Mesodermal cell (in vitro differentiated cells): ENCODE measurements around the gene LAMA1.

ENCODE experiments used
- H3K27ac ChIP-seq: 2 replicates; pipeline ENCODE4 v1.7.0; 2013; ENCODE audit warnings: mild to moderate bottlenecking, low read depth, low read length, moderate library complexity; ENCODE audit not compliant: severe bottlenecking
- H3K36me3 ChIP-seq: 2 replicates; pipeline ENCODE4 v1.7.1; 2013; ENCODE audit warnings: mild to moderate bottlenecking, low read length, moderate library complexity; ENCODE audit not compliant: control insufficient read depth, insufficient read depth
- H3K4me1 ChIP-seq: one replicate; pipeline ENCODE4 v1.7.1; 2013; ENCODE audit warnings: mild to moderate bottlenecking, low read length; ENCODE audit not compliant: insufficient read depth, control insufficient read depth, poor library complexity, severe bottlenecking
- H3K4me3 ChIP-seq: 2 replicates; pipeline ENCODE4 v1.7.0; 2013; ENCODE audit warnings: low read length, control low read depth, mild to moderate bottlenecking; ENCODE audit not compliant: insufficient read depth, poor library complexity, severe bottlenecking; ENCODE audit errors: extremely low read depth
- H3K9me3 ChIP-seq: 2 replicates; pipeline ENCODE4 v1.7.1; 2013; ENCODE audit warnings: mild to moderate bottlenecking, low read length, moderate library complexity; ENCODE audit not compliant: control insufficient read depth
- WGBS, 2 experiments: methylation state at CpG; one replicate each; pipeline ENCODE4 v1.1.5; 2013; ENCODE audit warnings: missing lambda C conversion rate in 2 of 2; ENCODE audit not compliant: insufficient coverage in 2 of 2; 5-methylcytosine and 5-hydroxymethylcytosine counted together

Gene LAMA1

DNA sequence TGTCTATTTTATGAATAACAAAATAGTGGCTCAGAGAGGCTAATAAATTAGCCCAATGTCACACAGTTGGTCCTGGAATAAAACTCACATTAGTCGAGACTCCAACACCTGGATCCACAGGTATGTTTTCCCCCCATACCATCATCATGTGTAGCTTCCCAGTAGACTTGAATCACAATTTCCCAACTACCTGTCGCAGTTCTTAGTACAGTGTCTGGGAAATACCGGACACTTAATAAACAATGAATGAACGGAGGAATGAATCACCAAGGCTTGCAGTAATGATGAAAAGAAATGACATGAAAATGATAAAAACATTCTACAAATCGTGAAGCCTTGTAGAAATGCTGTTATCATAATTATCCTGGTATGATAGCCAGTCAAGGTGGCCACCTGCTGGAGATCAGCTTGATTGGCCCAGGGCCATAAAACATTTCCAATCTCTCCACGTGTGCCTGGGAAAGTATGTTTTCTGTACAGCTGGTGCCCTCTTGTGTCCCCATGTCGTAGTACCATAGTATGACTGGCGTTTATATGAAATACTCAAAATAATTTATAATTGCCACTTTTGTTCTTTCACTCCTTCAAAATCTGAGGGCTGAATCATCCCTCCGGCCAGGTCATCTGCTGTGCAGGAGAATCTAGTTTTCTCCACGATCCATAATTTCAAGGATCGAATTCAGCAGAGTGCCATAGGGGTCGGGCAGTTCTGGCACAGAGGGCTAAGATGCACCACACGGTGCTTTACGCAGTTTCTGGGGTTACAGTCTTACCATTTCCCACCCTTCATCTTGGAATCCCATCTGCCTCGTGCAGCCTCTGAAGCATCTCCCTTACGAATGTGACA is 95.4 kb downstream of the LAMA1 start:
- H3K27ac ChIP-seq: no peak overlapping the region
- peaks cover 22% of the 10 kb centered on the region for H3K36me3 ChIP-seq
- no peak overlapping the region for H3K4me3 ChIP-seq
- WGBS, 2 experiments: 90% methylated on average over 9 to 12 of the region's 16 CpGs
- H3K9me3 ChIP-seq: no peaks in the 10 kb centered on the region
- H3K4me1 ChIP-seq: no peaks in the 10 kb centered on the region

DNA sequence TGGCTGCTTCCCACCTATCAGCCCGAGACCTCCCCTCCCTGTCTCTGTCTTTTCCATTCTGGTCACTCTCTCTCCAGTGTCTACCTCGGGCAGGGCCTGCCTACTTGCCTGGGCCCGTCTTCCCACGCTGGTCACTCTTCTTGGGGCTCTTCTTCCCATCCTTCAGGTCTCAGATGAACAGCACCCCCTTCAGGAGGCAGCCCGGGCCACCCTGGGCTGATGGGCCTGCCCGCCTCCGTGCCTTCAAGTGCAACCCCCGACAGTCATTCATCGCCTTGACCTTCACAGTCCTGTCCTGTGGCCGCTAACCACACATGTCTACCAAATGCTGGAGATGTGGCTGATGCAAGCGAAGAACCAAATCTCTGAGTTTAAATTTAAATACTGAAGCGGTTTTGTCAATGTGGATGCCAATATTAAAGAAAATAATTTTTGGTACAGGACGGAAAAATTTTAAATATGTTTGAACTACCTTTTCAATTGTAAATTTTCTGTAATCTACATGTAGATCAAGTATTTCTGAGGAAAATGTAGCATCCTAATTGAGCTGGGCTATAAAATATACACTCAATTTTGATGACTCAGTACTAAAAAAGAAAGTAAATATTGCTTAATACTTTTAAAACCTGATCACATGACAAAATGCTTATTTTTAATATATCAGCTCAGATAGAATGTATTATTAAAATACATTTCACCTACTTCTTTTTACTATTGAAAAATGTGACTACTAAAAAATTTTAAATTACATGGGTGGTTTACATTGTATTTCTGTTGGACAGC is 96.4 kb downstream of the LAMA1 start:
- H3K4me3 ChIP-seq: no peak overlapping the region
- H3K36me3 ChIP-seq: peaks cover 29% of the 10 kb centered on the region
- H3K4me1 ChIP-seq: no peaks in the 10 kb centered on the region
- no peaks in the 10 kb centered on the region for H3K9me3 ChIP-seq
- H3K27ac ChIP-seq: no peak overlapping the region
- WGBS, 2 experiments: 91 to 94% methylated on average over 10 to 11 of the region's 13 CpGs

DNA sequence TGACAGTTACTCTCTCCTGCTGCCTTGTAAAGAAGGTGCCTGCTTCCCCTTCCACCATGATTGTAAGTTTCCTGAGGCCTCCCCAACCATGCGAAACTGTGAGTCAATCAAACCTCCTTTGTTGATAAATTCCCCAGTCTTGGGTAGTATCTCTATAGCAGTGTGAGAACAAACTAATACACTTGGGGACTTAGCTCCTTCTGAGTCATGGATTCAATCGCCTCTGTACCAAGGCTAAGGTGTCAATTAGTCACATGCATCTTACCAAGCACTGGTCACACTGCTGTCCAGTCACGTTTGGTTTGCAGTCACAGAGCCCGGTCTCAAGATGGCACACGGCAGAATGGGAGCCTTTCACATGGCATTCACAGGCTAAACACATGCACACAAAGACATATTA is 100.6 kb downstream of the LAMA1 start:
- no peaks in the 10 kb centered on the region for H3K9me3 ChIP-seq
- H3K36me3 ChIP-seq: peaks cover 21% of the 10 kb centered on the region
- WGBS, 2 experiments: 97 to 100% methylated on average over 3 to 4 of the region's 5 CpGs

DNA sequence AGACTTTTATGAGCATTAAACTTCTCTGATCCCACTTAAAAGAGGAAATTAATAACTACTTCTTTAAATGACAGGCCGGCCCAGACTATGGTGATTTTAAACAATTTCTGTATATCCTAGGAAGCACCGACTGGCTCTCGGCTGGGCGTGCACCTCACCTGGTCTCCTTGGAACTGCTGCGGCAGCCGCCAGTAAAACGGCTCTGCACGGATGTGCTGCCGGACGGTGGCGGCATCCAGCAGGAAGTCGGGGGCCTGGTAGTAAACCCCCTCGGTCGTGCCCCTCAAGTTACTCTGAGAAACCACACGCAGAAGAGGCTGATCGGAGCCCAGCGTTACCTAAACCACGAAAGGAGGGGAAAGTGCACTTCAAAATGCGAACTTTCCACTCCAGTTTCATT is 106.5 kb downstream of the LAMA1 start:
- Histone ChIP-seq H3K9me3 (no peaks in the 10 kb centered on the region), H3K36me3 (peaks cover 39% of the 10 kb centered on the region), H3K4me1 (no peaks in the 10 kb centered on the region), H3K27ac (no peak overlapping the region), H3K4me3 (no peak overlapping the region)
- WGBS, 2 experiments: 87 to 91% methylated on average over 18 to 19 of the region's 19 CpGs

More for the DNA sequence above, 100.6 kb downstream of the LAMA1 start:
- H3K4me1 ChIP-seq: no peaks in the 10 kb centered on the region
- H3K27ac ChIP-seq: no peak overlapping the region
- no peak overlapping the region for H3K4me3 ChIP-seq

DNA sequence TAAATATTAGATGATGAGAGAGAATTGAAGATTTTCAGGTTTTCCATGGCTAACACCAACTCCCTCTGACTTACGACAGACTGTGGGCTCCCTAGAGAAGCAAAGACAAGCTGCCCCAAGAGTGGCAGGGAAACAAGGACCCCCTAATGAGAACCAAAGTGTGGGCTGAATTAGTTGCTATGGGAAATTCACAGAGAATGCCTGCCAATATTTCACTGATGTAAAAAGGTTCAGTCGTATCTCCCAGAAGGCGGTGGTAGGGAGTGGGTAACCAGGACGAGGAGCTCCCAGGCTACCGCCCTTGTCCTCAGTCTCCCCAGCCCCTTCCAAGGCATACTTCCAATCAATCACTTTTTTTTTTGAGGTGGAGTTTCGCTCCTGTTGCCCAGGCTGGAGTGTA is 113.6 kb downstream of the LAMA1 start:
- Histone ChIP-seq H3K4me1 (no peaks in the 10 kb centered on the region), H3K4me3 (no peak overlapping the region), H3K36me3 (peaks cover 20% of the 10 kb centered on the region), H3K27ac (no peak overlapping the region), H3K9me3 (no peaks in the 10 kb centered on the region)
- WGBS, 2 experiments: 83 to 87% methylated on average over 3 to 4 of the region's 6 CpGs

DNA sequence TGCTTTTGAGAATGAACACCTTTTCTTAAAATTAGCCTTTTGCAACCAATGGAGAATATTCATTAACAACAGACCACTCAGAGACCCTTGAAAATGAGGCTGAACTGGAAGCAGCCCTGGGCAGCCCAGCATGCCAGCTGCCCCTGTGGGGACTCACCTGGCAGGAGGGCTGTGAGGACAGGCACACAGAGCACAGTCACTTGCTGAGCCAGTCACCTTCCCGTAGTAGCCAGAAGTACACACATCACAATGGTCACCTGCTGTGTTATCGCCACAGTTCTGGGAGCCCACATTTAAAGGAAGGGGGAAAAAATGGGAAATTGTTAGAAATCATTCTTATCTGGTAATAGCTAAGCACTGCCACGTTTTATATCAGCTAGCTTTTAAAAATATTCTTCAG is 115.5 kb downstream of the LAMA1 start:
- no peak overlapping the region for H3K4me3 ChIP-seq
- H3K4me1 ChIP-seq: no peaks in the 10 kb centered on the region
- H3K9me3 ChIP-seq: no peaks in the 10 kb centered on the region
- H3K27ac ChIP-seq: no peak overlapping the region
- peaks cover 20% of the 10 kb centered on the region for H3K36me3 ChIP-seq
- 25% methylated on average over 2 of the region's 3 CpGs; no CpG with 5 or more reads in 1 of the 2 experiments for WGBS, 2 experiments

DNA sequence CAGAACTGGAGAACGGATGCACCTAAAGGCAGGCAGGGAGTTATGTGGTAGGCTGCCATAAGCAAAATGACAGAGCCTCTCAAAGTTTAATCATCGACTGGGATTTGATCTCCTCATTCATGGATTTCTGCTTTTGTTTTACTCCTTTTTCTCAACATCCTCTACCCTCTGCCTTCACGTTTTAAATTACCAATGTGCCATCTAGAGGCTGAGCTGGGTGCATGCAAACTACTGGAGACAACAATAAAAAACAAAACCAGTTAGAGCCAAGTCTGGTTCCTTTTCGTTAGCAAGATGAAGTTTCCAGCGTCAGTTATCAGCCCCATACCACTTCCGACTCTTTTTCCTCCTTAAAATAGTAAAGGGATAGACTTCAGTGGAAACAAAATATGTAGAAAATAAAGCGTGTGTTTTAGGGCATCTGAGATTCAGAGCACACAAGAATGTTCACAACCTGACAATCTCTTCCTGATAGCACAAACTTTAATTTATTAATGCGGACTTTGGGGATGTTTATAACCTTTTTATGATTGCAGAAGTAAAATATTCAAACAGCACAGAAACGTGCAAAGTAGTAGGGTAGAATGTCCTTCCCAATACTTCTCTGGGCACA is 117.0 kb downstream of the LAMA1 start:
- Histone ChIP-seq H3K9me3 (no peaks in the 10 kb centered on the region), H3K27ac (no peak overlapping the region), H3K4me1 (no peaks in the 10 kb centered on the region), H3K36me3 (peaks cover 20% of the 10 kb centered on the region), H3K4me3 (no peak overlapping the region)
- 49 to 63% methylated on average over 3 to 4 of the region's 9 CpGs for WGBS, 2 experiments

DNA sequence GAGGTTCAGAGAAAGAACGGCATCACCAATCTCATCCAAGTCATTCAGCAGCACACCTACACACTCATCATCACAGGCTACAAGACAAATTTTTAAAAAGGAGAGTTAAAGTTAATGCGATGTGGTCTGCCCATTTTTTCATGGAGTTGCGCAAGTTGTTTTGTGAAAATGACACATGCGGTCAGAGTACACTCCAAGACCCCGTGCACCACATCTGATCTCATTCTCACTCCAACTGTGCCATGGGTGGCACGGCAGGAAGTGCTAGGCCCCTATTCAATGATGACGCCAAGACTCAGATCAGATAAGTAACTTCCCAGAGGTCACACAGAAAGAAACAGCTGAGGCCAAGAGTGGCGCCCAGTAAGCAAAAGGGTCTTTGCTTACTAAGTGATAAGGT is 119.8 kb downstream of the LAMA1 start:
- WGBS, 2 experiments: 96 to 98% methylated on average over 5 of the region's 8 CpGs
- Histone ChIP-seq H3K36me3 (peaks cover 14% of the 10 kb centered on the region), H3K4me1 (no peaks in the 10 kb centered on the region), H3K9me3 (no peaks in the 10 kb centered on the region), H3K4me3 (no peak overlapping the region), H3K27ac (no peak overlapping the region)

DNA sequence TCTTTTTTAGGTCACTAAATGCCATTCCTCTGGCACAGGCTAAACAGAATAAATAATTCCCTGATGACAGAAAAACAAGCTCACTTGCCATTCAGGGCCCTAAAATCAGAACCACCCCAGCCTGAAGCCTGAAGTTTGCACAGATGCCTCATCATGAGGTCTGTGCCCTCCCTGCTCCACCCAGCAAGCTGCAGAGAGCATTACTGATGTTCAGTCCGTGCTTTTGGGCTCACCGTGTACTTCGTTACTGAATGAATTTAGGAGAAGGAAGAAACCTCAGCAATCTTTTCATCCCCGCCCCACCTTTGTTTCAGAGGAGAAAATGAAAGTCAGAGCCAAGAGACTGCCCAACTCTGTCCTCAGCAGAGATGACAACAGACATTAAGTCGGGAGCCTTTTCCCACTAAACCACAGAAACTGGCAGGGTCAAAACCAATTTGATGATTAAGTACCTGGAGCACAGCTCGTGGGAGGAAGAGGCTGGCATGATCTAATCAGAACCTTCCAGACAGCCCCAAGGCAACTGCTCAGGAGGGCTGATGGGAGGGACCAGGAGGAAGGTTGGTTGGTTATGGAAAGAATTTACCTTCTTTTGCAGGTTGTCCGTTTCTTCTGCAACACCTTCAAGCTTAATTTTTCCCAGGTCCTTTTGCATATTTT is 122.7 kb downstream of the LAMA1 start:
- Histone ChIP-seq H3K27ac (no peak overlapping the region), H3K36me3 (peaks cover 23% of the 10 kb centered on the region), H3K4me1 (no peaks in the 10 kb centered on the region), H3K9me3 (no peaks in the 10 kb centered on the region), H3K4me3 (no peak overlapping the region)
- 87 to 94% methylated on average over 3 to 4 of the region's 7 CpGs for WGBS, 2 experiments

DNA sequence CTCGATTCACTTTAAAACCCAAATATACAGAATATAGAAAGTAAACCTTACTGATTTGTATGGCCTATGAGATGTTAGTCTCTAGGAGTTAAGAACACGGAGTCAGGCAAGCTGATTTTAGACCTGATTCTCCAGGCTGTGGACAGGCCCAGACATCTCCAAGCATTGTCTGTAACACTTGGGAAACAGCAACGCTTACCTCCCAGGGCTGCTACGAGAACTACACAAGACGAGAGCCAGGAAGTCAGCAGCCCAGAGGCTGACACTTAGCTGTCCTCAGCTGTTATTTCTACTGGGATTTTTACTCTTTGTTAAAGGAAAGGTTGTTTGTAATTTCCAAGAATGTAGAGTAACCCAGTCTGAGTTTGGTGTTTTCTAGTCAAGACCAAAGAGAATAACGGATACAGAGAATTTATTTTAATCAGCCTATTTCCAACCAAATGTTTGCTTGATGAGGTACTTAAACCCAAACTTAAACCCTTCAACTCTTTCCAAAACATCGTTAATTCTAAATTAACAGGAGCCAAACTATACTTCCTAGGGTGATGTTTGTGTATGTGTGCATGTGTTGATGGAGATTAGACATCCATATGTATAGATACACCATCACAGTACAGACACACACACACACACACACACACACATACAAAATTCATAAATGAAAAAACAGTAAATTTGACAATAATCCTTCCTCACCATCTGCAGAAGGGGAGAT is 123.4 kb downstream of the LAMA1 start:
- 87 to 94% methylated on average over 4 to 5 of the region's 7 CpGs for WGBS, 2 experiments
- Histone ChIP-seq H3K9me3 (no peaks in the 10 kb centered on the region), H3K4me1 (no peaks in the 10 kb centered on the region), H3K36me3 (peaks cover 21% of the 10 kb centered on the region), H3K4me3 (no peak overlapping the region), H3K27ac (peak overlapping the region; percentile 72)
